ENCODE results near the gene ARHGDIG.

Gene ARHGDIG

GRCh38 chr16:280552-280951 is at the start of gene ARHGDIG:
Gene ARHGDIG (plus strand): TSS chr16:280591. CDS start chr16:280681, 90 bp downstream.
- TF ChIP-seq, protein P1, sequence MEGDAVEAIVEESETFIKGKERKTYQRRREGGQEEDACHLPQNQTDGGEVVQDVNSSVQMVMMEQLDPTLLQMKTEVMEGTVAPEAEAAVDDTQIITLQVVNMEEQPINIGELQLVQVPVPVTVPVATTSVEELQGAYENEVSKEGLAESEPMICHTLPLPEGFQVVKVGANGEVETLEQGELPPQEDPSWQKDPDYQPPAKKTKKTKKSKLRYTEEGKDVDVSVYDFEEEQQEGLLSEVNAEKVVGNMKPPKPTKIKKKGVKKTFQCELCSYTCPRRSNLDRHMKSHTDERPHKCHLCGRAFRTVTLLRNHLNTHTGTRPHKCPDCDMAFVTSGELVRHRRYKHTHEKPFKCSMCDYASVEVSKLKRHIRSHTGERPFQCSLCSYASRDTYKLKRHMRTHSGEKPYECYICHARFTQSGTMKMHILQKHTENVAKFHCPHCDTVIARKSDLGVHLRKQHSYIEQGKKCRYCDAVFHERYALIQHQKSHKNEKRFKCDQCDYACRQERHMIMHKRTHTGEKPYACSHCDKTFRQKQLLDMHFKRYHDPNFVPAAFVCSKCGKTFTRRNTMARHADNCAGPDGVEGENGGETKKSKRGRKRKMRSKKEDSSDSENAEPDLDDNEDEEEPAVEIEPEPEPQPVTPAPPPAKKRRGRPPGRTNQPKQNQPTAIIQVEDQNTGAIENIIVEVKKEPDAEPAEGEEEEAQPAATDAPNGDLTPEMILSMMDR (IDR thresholded peaks at IDR 0.05; ENCODE audit: borderline replicate concordance, insufficient read depth, low read depth, low read length) = no peak
- no peak within 1 kb of the TSS for H3K4me3 ChIP-seq (ENCODE audit: low read depth, low read length)

DNA sequence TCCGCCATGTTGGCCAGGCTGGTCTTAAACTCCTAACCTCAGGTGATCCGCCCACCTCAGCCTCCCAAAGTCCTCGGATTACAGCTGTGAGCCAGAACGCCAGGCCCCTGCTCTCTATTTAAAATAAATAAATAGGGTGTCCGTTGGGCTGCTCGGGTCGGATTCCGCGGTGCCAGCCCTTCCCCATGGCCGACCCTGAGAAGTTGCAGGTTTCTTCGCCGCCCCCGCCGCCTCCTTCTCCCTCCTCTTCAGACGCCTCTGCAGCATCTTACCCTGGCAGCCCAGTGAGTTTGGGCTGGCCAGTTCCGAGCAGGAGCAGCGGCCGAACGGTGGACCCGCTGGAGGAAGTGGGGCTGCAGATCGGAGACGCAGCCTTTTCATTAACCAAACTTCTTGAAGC is 49.4 kb upstream of the ARHGDIG start:
- TF ChIP-seq, protein P1 (IDR thresholded peaks at IDR 0.05; ENCODE audit: borderline replicate concordance, insufficient read depth, low read depth, low read length) = no peak

DNA sequence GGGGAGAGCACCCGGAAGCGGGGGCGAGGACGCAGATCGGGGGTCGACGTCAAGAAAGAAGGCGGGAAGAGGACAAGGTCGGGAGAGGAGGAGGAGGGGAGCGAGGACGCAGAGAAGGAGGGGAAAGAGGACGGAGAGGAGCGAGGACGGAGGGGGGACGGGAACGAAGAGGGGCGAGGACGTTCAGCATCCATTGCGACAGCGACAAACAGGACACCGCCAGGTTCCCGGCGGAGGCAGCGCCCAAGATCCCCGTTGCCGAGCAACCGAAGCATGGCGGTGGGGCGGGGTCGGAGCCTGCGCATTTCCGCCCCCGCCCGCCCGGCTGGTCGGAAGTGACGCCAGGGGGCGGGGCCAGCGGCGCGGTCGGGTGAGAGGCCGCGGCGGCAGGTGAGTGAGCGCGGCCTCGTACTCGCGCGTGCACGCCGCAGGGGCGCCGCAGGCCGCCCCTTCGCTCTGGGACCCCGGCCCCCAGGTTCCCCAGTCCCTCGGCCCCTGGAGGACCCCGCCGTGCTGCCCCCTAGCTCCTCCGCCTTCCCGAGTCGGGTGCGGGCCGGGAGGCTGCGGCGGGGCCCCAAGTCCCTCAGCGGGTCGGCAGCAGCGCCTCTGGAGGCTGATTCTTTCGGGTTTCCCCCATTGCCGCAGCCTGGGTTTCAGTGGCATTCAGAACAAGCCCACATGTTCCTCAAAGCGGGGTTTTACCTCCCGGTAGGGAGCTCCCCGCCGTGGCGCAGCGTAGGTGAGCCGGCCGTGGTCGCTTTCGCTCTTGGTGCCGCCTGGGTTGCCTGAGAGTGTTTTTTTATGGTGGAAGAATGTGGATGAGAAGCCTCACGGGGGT is 45.7 kb upstream of the ARHGDIG start, which contains the start of gene FAM234A:
Gene FAM234A (plus strand): TSS at position 354 of the 838 bp plus-strand sequence. CDS start 19,593 bp downstream, outside the sequence.
- TF ChIP-seq, protein P1 (IDR thresholded peaks at IDR 0.05; ENCODE audit: borderline replicate concordance, insufficient read depth, low read depth, low read length) = peak; percentile 66
- peak within 1 kb of the TSS; percentile 93 for H3K4me3 ChIP-seq (ENCODE audit: low read depth, low read length)

More for the DNA sequence above, 49.4 kb upstream of the ARHGDIG start:
- no peak overlapping the region for H3K4me3 ChIP-seq (ENCODE audit: low read depth, low read length)

GRCh38 chr16:239948-240277 is 40.5 kb upstream of the ARHGDIG start:
- TF ChIP-seq, protein P1 (IDR thresholded peaks at IDR 0.05; ENCODE audit: borderline replicate concordance, insufficient read depth, low read depth, low read length) = no peak
- H3K4me3 ChIP-seq (ENCODE audit: low read depth, low read length) = no peak overlapping the region

DNA sequence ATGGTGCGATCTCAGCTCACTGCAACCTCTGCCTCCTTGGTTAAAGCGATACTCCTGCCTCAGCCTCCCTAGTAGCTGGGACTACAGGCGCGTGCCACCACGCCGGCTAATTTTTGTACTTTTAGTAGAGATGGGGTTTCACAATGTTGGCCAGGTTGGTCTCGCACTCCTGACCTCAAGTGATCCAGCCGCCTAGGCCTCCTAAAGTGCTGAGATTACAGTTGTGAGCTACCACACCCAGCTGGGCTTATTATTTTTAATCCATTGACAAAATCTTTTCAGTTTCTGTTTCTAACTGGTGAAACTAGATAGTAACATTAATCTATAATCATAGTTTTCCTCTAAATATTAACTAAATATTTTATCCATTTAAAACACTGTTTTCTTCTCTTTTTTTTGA is 39.8 kb upstream of the ARHGDIG start:
- TF ChIP-seq, protein P1 (IDR thresholded peaks at IDR 0.05; ENCODE audit: borderline replicate concordance, insufficient read depth, low read depth, low read length) = no peak
- no peak overlapping the region for H3K4me3 ChIP-seq (ENCODE audit: low read depth, low read length)

DNA sequence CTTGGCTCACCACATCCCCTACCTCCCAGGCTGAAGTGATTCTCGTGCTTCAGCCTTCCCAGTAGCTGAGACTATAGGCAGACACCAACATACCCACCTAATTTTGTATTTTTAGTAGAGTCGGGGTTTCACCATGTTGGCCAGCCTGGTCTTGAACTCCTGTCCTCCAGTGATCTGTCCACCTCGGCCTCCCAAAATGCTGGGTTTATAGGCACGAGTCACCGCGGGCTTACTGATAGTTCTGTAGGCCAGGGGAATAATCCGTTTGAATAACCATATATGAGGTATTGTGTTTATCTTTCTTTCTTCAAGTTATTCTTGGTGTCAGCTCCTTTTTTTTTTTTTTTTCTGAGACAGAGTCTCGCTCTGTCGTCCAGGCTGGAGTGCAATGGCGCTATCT is 38.1 kb upstream of the ARHGDIG start:
- TF ChIP-seq, protein P1 (IDR thresholded peaks at IDR 0.05; ENCODE audit: borderline replicate concordance, insufficient read depth, low read depth, low read length) = no peak

DNA sequence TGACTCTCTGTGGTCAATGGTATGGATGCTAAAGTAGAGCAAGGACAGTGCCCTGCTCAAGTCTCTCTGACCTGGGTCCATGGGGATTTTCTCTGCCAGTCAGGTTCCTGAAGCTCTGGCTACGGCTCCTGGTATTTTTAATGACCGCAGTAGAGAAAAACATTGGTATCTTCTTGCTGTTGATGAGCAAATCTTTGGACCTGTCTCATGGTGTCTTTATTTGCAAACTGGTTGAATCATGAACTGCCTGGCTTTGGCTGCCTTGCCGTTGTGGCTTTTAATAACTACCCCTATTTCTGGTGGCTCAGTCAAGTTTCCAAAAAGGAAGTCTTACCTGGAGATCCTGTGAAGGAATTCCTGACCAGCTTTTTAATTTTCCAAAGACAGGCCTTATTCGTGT is 37.0 kb upstream of the ARHGDIG start:
- no peak overlapping the region for H3K4me3 ChIP-seq (ENCODE audit: low read depth, low read length)
- TF ChIP-seq, protein P1 (IDR thresholded peaks at IDR 0.05; ENCODE audit: borderline replicate concordance, insufficient read depth, low read depth, low read length) = no peak

More for the DNA sequence above, 38.1 kb upstream of the ARHGDIG start:
- no peak overlapping the region for H3K4me3 ChIP-seq (ENCODE audit: low read depth, low read length)

Measured in GM12875 (cell line).